Upper lobe of left lung (tissue), 6 donors: Measurements from ENCODE around the gene MLF1. TPM values are rescaled to one million over a fixed set of nuclear protein-coding genes. Genes with fewer than 3 reads are reported as not detected.

ENCODE experiments used
- ATAC-seq, 2 donors: fragments of 200-7000 bp; cut with Tn5 transposase; one replicate each; pipeline ENCODE4 v1.9.1; 2022; ENCODE audit warnings: mild to moderate bottlenecking in 2 of 2, moderate library complexity in 2 of 2; ENCODE audit not compliant: low FRiP score in 2 of 2
- DNase-seq, 2 donors: peaks; one replicate each; pipeline ENCODE4 v3.0.0-alpha.2; 2019 to 2020
- H3K27ac ChIP-seq, 4 donors: fragments of 200-600 bp; sonication (generic); one replicate each; pipeline ENCODE4 v1.5.1; 2016 to 2019
- H3K27me3 ChIP-seq, 4 donors: fragments of 200-600 bp; sonication (generic); one replicate each; pipeline ENCODE4 v1.5.1; 2017 to 2019
- H3K36me3 ChIP-seq, 4 donors: fragments of 200-600 bp; sonication (generic); one replicate each; pipeline ENCODE4 v1.5.1; 2016 to 2019
- H3K4me1 ChIP-seq, 4 donors: fragments of 200-600 bp; sonication (generic); one replicate each; pipeline ENCODE4 v1.5.1; 2018 to 2019
- H3K4me3 ChIP-seq, 4 donors: fragments of 200-600 bp; sonication (generic); one replicate each; pipeline ENCODE4 v1.5.1; 2017 to 2019; ENCODE audit warnings: mild to moderate bottlenecking in 2 of 4, moderate library complexity in 1 of 4
- H3K9me3 ChIP-seq, 4 donors: fragments of 200-600 bp; sonication (generic); one replicate each; pipeline ENCODE4 v1.5.1; 2018 to 2019
- EP300 ChIP-seq, 4 donors: sonication (generic); formaldehyde crosslinking; IDR thresholded peaks; one replicate each; pipeline ENCODE4 v1.5.1; 2017; ENCODE audit warnings: antibody characterized with exemption in 4 of 4, control low read depth in 2 of 4
- POLR2A ChIP-seq, 4 donors: fragments of 450-650 bp; IDR thresholded peaks; one replicate each; pipeline ENCODE4 v1.5.1; 2016 to 2017; ENCODE audit warnings: antibody characterized with exemption in 4 of 4, mild to moderate bottlenecking in 2 of 4
- POLR2AphosphoS5 ChIP-seq, 2 donors: sonication (generic); formaldehyde crosslinking; IDR thresholded peaks; one replicate each; pipeline ENCODE4 v1.5.1; 2017; ENCODE audit warnings: antibody characterized with exemption in 2 of 2
- WGBS, 2 donors: methylation state at CpG; one replicate each; pipeline ENCODE4 v1.1.5; 2017 to 2018; 5-methylcytosine and 5-hydroxymethylcytosine counted together
- total RNA-seq, 6 donors: library from RNA; depleted of rRNA in 4 of 6; stranded (reverse); fragments of >200 nt in 4 of 6; gene quantifications; one replicate each; pipeline versions ENCODE4 v1.1.0 to v1.2.1, GENCODE V29; 2016 to 2021
- TF ChIP-seq, protein P1 (sequence below), 6 experiments: fragments of 450-650 bp in 4 of 6; fragments of 200-600 bp in 2 of 6; sonication (generic) in 2 of 6; IDR thresholded peaks; one replicate each; pipeline ENCODE4 v1.5.1; 2016 to 2019; ENCODE audit warnings: antibody characterized with exemption in 6 of 6
- donor health status: DM: no; HTN: no; CAD: no; lungs with moderate emphysema.
- donor health status: DM: no; HTN: yes; CAD: no; lungs with severe emphysema.

Gene MLF1
- total RNA-seq, 6 donors from 2014 or later, result 2.1 to 24.0 (median 9.7) TPM

DNA sequence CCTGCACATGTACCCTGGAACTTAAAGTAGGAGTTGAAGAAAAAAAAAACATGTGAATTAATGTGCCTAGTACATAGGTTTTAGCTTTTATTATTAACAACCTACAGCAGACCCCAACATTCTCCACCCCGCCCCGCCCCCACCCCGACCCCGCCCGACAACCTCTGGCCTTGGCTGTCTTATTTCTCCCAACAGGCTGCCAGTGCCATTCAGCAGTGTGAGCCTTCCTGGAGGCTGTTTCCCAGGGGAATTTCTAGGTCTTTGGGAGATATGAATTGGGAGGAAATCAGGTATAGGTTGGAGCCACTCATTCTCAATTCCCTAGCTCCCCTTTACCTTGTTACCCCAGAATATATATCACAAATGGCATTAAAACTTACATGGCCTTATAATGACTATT, 8.3 kb upstream of the MLF1 start:
- H3K4me3 ChIP-seq, result no peak overlapping the region
- H3K4me1 ChIP-seq, result no peaks in the 10 kb centered on the region
- DNase-seq (no peak), ATAC-seq (no peak)
- no peaks in the 10 kb centered on the region for H3K9me3 ChIP-seq
- no peak overlapping the region for H3K27ac ChIP-seq
- no peaks in the 10 kb centered on the region for H3K27me3 ChIP-seq
- 79 to 85% methylated on average over 5 of the region's 5 CpGs for WGBS, 2 donors
- TF ChIP-seq POLR2AphosphoS5 (IDR thresholded peaks at IDR 0.05) (no peak), POLR2A (IDR thresholded peaks at IDR 0.05) (no peak), EP300 (IDR thresholded peaks at IDR 0.05) (no peak)
- TF ChIP-seq, protein P1, sequence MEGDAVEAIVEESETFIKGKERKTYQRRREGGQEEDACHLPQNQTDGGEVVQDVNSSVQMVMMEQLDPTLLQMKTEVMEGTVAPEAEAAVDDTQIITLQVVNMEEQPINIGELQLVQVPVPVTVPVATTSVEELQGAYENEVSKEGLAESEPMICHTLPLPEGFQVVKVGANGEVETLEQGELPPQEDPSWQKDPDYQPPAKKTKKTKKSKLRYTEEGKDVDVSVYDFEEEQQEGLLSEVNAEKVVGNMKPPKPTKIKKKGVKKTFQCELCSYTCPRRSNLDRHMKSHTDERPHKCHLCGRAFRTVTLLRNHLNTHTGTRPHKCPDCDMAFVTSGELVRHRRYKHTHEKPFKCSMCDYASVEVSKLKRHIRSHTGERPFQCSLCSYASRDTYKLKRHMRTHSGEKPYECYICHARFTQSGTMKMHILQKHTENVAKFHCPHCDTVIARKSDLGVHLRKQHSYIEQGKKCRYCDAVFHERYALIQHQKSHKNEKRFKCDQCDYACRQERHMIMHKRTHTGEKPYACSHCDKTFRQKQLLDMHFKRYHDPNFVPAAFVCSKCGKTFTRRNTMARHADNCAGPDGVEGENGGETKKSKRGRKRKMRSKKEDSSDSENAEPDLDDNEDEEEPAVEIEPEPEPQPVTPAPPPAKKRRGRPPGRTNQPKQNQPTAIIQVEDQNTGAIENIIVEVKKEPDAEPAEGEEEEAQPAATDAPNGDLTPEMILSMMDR (IDR thresholded peaks at IDR 0.05), result no peak
- no peaks in the 10 kb centered on the region for H3K36me3 ChIP-seq

DNA sequence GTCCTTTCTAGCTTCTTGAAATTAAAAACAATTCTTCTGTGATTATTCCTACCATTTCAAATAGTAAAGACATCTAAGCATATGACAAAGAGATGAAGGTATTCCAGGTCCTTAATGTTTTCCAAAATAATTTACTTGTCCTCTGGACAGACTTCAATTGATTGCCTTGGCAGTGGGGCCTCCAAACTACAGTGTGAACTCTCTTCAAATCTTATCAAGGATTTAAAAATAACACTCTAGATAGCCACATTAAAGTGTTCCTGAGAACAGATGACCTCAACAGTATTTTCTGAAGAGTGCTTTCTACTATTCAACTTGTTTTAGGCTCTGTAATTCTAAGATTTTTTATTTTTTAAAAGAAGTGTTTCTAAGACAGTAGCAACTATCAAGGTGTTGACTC, 7.9 kb upstream of the MLF1 start:
- Histone ChIP-seq H3K27ac (no peak overlapping the region), H3K27me3 (no peaks in the 10 kb centered on the region), H3K36me3 (no peaks in the 10 kb centered on the region), H3K4me3 (no peak overlapping the region), H3K9me3 (no peaks in the 10 kb centered on the region), H3K4me1 (no peaks in the 10 kb centered on the region)
- DNase-seq (no peak), ATAC-seq (no peak)
- TF ChIP-seq POLR2A (IDR thresholded peaks at IDR 0.05), result no peak
- no peak for TF ChIP-seq POLR2AphosphoS5 (IDR thresholded peaks at IDR 0.05)
- TF ChIP-seq, protein P1 (IDR thresholded peaks at IDR 0.05), result no peak
- no peak for TF ChIP-seq EP300 (IDR thresholded peaks at IDR 0.05)

DNA sequence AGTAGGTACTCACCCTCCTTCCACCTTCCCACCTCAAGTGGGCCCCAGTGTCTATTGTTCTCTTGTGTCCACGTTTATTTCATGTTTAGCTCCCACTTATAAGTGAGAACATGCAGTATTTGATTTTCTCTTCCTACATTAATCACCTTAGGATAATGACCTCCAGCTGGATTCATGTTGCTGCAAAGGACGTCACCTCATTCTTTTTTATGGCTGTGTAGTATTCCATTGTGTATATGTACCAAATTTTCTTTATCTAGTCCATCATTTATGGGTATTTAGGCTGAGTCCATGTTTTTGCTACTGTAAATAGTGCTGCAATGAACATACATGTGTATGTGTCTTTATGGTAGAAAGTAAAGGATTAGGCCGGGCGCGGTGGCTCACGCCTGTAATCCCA, 5.9 kb upstream of the MLF1 start:
- H3K4me1 ChIP-seq, result no peaks in the 10 kb centered on the region
- TF ChIP-seq EP300 (IDR thresholded peaks at IDR 0.05), result no peak
- TF ChIP-seq POLR2AphosphoS5 (IDR thresholded peaks at IDR 0.05), result no peak
- TF ChIP-seq, protein P1 (IDR thresholded peaks at IDR 0.05), result no peak
- TF ChIP-seq POLR2A (IDR thresholded peaks at IDR 0.05), result no peak
- 93 to 97% methylated on average over 6 of the region's 6 CpGs for WGBS, 2 donors
- ATAC-seq (no peak), DNase-seq (no peak)
- no peak overlapping the region for H3K27ac ChIP-seq
- no peaks in the 10 kb centered on the region for H3K36me3 ChIP-seq
- H3K4me3 ChIP-seq, result no peak overlapping the region
- H3K27me3 ChIP-seq, result no peaks in the 10 kb centered on the region
- no peaks in the 10 kb centered on the region for H3K9me3 ChIP-seq

DNA sequence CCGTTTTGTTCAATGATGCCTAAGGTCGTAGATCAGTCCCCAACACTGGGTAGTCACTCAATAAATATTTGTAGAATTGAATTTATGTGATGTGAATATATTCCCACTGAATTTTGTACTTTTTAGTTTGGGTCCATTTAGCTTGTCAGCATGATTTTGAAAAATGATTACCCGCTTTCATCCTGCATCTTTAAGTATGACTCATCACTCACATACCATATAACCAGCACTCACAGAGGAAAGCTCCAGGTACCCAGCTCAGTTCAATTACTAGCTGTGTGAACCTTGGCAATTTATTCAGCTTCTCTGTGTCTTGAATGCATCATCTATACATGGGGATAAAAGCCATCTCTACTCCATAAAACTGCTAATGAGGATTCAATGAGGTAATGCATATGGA, 2.2 kb upstream of the MLF1 start:
- DNase-seq (no peak), ATAC-seq (no peak)
- 88 to 90% methylated on average over 3 of the region's 3 CpGs for WGBS, 2 donors
- TF ChIP-seq EP300 (IDR thresholded peaks at IDR 0.05) (no peak), POLR2A (IDR thresholded peaks at IDR 0.05) (no peak), POLR2AphosphoS5 (IDR thresholded peaks at IDR 0.05) (no peak)
- TF ChIP-seq, protein P1 (IDR thresholded peaks at IDR 0.05), result no peak
- H3K27me3 ChIP-seq, result no peaks in the 10 kb centered on the region
- H3K27ac ChIP-seq, result no peak overlapping the region
- H3K4me3 ChIP-seq, result no peak overlapping the region
- H3K36me3 ChIP-seq, result no peaks in the 10 kb centered on the region
- no peaks in the 10 kb centered on the region for H3K9me3 ChIP-seq
- peaks cover 0 to 27% (median 4%) of the 10 kb centered on the region in 4 donors for H3K4me1 ChIP-seq

DNA sequence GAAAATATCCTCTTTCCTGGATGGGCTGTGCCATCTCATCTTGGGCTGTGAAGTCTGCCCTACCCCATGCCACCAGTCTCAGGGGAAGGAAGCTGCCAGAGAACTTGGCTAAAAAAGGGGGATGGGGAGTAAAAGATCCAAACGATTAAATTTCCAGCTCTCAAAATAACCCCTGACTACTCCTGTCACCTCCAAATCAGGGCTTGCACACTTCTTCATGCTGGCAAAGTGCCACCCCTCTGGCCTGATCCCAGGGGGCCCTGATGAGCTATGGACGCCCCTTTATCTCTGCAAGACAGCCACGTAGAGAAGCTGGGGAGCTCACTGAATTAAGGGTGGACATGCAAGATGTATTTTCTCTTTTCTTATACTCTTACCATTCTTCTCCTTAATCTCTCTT, 1.2 kb upstream of the MLF1 start:
- TF ChIP-seq EP300 (IDR thresholded peaks at IDR 0.05), result no peak
- no peak for TF ChIP-seq POLR2A (IDR thresholded peaks at IDR 0.05)
- TF ChIP-seq POLR2AphosphoS5 (IDR thresholded peaks at IDR 0.05), result no peak
- TF ChIP-seq, protein P1 (IDR thresholded peaks at IDR 0.05), result no peak
- ATAC-seq (no peak), DNase-seq (no peak)
- no peak overlapping the region for H3K27ac ChIP-seq
- no peaks in the 10 kb centered on the region for H3K27me3 ChIP-seq
- WGBS, 2 donors, result 58 to 65% methylated on average over 3 of the region's 3 CpGs
- peaks cover 0 to 27% (median 4%) of the 10 kb centered on the region in 4 donors for H3K4me1 ChIP-seq
- H3K36me3 ChIP-seq, result no peaks in the 10 kb centered on the region
- no peak overlapping the region for H3K4me3 ChIP-seq
- no peaks in the 10 kb centered on the region for H3K9me3 ChIP-seq
